Activated CD4-positive, CD25-positive, alpha-beta regulatory T cell treated with anti-CD3 and anti-CD28 coated beads, Interleukin-2, amount 50 U/mL, for 72 hours (primary cell): ENCODE measurements around the gene MYBBP1A.

Experiments used
- DNase-seq: peaks from one replicate; pipeline ENCODE4 v3.0.0; 2021

MYBBP1A gene

GRCh38 chr17:4534515-4534914, 20.7 kb downstream of the MYBBP1A start:
- no peak for DNase-seq

GRCh38 chr17:4533523-4534504, 21.4 kb downstream of the MYBBP1A start:
- DNase-seq, result no peak

- DNase-seq, result no peak
Observed at GRCh38 chr17:4532860-4533522, 22.2 kb downstream of the MYBBP1A start.

- DNase-seq, result no peak
Observed at GRCh38 chr17:4531988-4532736, 23.0 kb downstream of the MYBBP1A start.

GRCh38 chr17:4530799-4531730, 24.1 kb downstream of the MYBBP1A start:
- DNase-seq, result no peak

- no peak for DNase-seq
Observed at GRCh38 chr17:4529533-4530152, 25.5 kb downstream of the MYBBP1A start.

- DNase-seq, result no peak
Observed at GRCh38 chr17:4527566-4528125, 27.5 kb downstream of the MYBBP1A start.

GRCh38 chr17:4527134-4527533, 28.1 kb downstream of the MYBBP1A start:
- no peak for DNase-seq

GRCh38 chr17:4525691-4526397, 29.3 kb downstream of the MYBBP1A start:
- no peak for DNase-seq

- no peak for DNase-seq
Observed at GRCh38 chr17:4523946-4524345, 31.2 kb downstream of the MYBBP1A start.

- no peak for DNase-seq
Observed at GRCh38 chr17:4522661-4523060, 32.5 kb downstream of the MYBBP1A start.

- DNase-seq, result no peak
Observed at GRCh38 chr17:4520894-4521600, 34.1 kb downstream of the MYBBP1A start.

- no peak for DNase-seq
Observed at GRCh38 chr17:4520060-4520893, 34.9 kb downstream of the MYBBP1A start.

GRCh38 chr17:4519361-4519788, 35.8 kb downstream of the MYBBP1A start:
- DNase-seq, result no peak

- no peak for DNase-seq
Observed at GRCh38 chr17:4518901-4519300, 36.3 kb downstream of the MYBBP1A start.

- no peak for DNase-seq
Observed at GRCh38 chr17:4516735-4517134, 38.4 kb downstream of the MYBBP1A start.

- DNase-seq, result no peak
Observed at GRCh38 chr17:4515501-4515900, 39.7 kb downstream of the MYBBP1A start.

- DNase-seq, result no peak
Observed at GRCh38 chr17:4514779-4515178, 40.4 kb downstream of the MYBBP1A start.

GRCh38 chr17:4514206-4514605, 41.0 kb downstream of the MYBBP1A start:
- DNase-seq, result no peak
